GM21529 (cell line): ENCODE data around the gene SEC61B.
"Not testable (repeated sequence)": the region's sequence is repeated elsewhere in the genome, so short reads cannot be mapped to it uniquely, and the experiment has no call there.

ENCODE experiments used
- ATAC-seq: cut with Tn5 transposase; IDR thresholded peaks from one replicate; pipeline ENCODE4 v1.9.1; 2021; ENCODE audit not compliant: unreplicated experiment

Gene SEC61B

DNA sequence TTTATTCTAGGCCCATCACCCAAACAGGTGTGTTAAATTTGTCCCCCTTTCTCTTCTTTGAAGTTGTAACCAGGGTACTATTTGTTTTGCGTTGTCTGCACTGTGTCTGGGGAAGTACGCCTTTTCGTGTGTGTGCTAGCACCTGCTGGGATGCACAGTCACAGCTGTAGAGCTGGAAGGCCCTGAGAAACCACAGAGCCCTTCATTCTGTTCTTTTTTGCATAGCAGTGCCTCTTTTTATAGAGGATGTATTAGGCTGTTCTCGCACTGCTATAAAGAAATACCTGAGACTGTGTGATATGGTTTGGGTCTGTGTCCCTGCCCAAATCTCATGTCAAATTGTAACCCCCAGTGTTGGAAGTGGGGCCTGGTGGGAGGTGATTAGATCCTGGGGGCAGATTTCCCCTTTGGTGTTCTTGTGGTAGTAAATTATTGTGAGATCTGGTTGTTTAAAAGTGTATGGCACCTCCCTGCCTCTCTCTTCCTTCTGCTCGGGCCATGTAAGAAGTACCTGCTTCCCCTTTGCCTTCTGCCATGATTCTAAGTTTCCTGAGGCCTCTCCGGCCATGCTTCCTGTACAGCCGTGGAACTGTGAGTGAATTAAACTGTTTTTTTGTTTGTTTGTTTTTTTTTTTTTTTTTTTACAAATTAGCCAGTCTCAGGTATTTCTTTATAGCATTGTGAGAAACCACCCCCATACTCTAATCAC is 14.0 kb downstream of the SEC61B start:
- peak; percentile 95 for ATAC-seq

DNA sequence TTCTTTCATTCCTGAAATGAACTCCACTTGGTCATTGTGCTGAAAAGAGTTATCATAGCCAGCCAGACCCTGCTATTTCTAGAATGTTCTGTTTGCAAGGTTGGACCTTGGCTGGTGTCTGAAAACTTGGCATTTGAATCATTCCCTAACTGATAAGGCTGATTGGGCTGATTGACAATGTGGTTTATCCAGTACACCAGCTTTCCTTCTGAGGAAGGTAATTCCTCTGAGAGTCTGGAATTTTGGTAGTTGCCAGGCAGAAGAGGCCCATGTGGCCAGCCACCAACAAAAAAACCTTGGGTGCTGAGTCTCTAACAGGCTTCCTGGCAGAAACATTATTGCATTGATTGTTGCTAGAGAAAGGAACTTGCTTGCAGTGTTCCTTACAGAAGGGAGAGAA is 15.3 kb downstream of the SEC61B start:
- ATAC-seq: no peak

DNA sequence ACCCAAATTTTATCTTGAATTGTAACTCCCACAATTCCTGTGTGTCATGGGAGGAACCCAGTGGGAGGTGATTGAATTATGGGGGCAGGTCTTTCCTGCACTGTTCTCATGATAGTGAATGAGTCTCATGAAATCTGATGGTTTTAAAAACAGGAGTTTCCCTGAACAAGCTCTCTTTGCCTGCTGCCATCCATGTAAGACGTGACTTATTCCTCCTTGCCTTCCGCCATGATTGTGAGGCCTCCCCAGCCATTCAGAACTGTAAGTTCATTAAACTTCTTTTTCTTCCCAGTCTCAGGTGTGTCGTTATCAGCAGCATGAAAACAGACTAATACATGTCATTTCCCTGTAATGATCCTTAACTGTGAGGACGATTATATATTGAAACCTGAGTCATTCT is 15.8 kb downstream of the SEC61B start:
- ATAC-seq: not testable (repeated sequence)

DNA sequence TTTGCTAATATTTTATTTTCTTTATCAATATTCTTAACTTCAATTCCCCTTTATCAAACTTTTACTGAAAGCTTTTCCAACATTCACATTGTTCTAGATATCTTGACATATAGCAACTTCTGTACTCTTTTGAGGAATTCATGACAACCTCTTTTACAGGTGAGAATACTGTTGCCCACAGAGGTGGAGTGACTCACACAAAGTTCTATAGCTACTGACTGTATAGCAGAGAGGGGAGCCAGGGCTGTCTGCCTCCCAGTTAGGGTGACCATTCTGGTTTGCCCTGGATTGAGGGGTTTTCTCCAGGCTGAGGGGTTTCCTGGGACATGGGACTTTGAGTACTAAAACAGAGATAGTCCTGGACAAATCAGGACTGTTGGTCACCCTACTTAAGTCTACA is 16.2 kb downstream of the SEC61B start:
- no peak for ATAC-seq

DNA sequence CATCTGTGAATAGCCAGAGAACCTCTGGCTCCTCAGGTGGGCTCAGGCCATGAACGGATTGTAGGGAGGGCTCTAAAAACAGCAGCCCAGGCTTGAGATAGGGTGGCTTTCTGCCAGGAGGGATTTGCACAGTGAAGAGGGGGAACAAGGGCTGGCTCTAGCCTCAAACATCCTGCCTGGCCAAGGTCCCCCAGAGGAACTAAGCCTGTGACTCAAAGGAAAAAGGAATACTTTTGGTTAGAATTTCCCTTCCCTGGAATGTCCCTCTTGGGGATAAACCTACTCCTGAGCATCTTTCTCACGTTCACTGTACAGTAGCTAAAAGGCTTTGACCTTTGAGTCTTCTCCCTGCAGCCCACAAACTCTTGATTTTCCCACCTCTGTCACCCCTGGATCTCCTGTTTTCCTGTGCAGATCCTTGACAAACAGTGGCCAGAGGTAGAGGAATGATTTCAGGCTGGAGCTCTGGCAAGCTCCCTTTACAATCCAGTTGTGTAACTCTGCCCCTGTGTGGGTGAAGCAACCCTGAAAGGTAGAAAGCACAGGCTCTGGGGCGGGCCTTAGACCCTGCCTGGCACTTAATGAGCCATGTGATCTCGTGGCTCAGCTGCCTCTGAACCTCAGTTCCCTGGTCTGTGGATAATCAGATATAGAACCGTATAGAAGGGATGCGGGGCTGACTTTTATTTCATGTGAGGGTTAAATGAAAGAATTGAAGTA is 17.4 kb downstream of the SEC61B start:
- ATAC-seq: no peak

DNA sequence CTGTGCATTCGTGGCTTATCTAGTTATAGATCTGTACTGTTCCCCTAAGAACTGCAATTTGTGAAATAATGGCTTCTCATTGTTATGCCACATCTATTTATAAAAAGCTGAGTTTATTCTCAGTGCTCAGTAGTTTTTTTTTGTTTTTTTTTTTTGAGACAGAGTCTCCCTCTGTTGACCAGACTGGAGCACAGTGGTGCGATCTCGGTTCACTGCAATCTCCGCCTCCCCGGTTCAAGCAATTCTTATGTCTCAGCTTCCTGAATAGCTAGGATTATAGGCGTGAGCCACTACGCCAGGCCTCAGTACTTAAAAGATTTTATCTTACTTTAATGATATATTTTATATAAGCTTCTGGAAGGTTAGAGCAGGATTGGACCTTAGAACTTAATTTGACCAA is 19.0 kb downstream of the SEC61B start:
- ATAC-seq: no peak

DNA sequence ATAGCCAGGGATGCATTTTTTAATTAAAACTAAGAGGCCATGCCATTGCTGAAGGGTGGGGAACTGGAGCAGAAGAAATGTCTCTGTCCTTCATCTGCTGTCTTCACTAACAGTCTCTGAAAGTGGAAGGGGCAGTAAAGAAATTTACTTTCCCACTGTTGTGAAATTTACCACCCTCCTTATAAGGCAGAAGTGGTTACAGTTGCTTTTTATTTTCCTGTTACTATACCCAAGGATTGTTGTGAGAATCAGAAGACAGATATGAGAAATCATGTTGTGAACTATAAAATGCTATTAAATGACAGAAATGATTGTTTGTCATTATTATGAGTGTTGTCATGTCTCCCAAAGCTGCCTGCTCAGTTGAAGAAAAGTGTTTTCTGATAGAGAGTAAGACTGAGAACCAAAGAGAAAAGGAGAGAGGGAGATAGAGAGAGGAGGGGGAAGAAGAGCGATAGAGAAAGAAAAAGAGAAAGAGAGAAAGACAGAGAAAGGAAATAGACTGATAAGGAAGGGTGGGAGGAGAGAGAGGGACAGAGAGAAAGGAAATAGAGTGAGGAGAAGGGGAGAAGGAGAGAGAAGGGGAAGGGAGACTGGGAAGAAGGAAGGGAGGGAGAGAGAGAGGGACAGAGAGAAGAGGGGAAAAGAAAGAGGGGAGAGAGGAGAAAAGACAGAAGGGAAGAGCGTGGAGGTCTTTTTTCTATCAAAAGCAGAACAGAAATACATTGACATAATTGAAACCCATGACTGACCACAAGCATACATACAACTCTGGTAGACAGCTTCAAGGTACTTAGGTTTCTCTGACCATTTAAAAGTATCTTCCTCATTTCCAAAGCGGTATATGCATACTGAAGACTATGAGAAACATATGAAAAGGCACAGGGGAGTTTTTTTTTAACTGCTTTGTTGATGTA is 22.5 kb downstream of the SEC61B start:
- ATAC-seq: peak; percentile 98

DNA sequence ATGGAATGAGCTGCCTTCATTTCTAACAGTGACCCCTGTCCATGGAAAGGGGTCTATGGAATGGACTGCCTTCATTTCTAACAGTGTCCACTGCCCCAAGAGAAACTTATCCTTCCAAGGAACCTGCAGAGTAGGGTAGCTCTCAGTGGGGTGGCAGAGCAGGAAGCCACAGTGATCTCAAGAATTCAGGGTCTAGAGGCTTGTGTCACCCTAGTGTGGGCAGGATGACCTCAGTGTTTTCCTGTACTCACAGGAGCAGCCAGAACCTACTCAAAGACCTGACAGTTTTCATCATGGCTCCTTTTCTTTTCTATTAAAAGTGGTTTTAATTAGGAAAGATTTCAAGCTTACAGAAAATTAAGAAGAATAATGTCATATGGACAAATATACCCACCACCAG is 27.5 kb downstream of the SEC61B start:
- no peak for ATAC-seq

DNA sequence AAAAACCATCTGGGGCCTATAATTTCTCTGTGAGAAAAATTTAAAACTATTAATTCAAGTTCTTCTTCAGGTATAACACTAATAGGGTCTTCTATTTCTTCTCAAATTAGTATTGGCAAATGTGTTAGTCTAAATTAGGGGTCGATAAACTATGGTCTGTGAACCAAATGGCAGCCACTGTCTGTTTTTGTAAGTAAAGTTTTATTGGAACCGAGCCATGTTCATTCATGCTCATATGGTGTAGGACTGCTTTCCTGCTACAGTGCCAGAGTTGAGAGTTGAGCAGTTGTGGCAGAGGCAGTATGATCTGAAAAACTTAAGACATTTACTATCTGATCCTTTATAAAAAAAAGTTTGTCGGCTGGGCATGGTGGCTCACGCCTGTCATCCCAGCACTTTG is 29.1 kb downstream of the SEC61B start:
- no peak for ATAC-seq

DNA sequence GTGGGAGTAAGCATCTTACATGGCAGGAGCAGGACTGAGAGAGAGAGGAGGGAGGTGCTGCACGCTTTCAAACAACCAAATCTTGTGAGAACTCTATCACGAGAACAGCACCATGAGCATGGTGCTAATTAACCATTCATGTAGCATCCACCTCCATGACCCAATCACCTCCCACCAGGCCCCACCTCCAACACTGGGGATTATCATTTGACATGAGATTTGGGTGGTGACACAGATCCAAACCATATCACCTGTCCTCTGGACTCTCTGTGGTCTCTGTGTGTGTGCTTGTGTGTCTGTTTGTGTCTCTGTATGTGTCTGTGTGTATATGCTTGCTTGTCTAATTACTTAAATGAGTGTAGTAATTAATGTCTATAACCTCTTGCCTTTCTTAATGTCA is 31.1 kb downstream of the SEC61B start:
- ATAC-seq: peak; percentile 27

DNA sequence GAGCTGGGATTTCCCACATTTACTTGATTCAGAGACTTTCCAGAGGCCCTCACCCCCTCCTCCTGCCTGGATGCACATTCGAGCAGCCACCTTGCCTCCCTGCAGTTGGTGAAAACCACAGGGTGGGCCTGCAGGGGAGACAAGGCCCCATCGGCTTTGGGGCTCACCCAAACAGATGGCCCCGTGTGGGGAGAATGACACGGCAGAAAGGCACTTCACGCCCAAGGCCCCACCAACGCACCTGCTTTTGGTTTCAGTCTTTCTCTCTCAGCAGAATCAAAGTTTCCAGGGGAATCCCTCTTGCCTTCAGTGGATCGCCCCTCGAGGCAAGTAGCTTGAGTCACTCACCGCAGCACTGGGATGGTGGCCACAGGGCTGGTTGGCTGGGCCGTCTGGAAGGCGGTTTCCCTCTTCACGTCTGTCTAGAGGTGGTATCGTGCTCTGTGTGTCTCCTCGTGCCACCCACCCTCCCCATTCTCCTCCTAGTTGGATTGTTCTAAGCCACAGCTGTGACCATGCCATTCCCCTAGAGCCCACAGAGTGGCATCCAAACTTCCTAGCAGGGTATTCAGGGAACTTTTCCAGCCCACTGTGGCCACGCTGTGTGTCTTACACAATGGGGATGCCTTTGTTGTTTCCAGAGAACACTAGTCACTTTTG is 31.8 kb downstream of the SEC61B start:
- peak; percentile 90 for ATAC-seq

DNA sequence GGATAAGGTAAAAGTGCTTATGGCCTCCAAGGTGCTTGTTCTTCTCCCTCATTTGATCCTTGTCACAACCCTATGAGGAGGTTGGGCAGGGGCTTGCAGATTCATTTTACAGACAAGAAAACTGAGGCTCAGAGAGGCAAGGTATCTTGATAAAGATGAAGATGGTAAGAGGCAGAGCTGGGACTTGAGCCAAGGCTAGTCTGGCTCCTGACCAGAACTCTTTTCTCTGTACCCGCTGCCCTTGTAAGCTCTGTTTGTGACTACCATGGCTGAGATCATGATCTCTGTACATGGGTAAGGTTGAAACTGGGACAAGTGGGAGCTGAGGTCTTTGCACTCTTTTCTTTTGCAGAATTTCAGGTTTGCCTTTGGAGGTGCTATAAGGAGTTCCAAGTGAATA is 33.6 kb downstream of the SEC61B start:
- ATAC-seq: no peak

DNA sequence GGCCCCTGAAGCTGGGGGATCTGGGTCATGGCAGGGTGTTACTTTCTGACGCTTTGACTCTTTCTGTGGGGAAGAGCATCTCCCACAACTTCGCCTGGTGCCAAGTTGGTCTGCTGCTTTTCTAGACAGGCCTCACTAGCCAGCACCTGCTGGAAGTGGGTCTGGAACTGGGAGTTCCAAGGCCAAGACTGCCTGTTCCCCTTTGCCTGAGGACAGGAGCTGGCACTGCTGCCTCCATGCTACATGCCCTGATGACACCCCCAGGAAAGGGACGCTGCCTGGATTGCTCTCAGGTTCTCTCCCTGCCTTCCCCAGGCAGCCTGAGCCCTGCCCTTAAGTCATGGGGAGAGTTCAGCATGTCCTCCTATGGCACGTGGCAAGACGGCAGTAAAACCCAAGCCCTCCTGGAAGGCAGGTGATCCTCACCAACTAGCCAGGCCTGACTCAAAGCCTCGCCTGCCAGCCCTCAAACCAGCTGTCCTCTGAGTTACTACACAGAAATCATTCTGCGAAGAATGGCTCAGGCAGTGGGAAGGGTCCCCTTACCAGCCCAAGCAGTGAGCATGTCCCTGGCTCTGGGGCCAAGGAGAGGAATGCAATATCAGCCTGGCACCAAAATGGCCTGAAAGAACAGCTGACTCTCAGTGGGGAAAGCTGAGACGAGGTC is 35.8 kb downstream of the SEC61B start:
- no peak for ATAC-seq

DNA sequence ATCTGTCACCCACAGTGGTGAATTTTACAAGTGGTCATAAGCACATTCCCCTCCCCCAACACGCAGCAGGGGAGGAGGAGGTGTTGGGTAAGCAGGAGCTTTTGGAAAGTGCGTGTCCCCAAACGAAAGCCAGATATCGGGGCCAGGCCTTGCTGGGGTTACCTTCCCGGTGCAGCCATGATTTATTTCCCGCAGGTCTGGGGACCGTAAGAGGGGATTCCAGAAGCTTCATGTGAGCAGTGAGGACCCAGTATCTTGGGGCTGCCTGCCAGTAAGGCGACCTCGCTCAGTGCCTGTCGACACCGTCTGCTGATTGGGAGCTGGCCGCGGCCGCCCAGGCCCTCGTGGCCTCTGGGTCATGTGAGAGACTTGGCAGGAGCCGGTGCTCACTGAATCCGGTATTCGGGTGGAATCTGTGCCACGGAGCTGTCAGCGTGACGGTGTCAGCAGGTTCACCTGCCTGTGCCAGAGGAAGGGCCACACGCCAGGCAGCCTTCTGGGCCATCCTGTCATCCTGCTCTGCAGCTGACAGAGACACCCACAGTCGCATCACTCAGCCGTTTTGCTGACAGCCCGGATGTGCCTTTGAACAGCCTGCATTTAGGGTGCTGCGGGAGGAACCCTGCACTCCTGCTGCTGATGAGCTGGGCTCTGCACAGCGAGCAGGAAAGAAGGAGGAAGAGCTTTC is 37.3 kb downstream of the SEC61B start:
- ATAC-seq: peak; percentile 36

DNA sequence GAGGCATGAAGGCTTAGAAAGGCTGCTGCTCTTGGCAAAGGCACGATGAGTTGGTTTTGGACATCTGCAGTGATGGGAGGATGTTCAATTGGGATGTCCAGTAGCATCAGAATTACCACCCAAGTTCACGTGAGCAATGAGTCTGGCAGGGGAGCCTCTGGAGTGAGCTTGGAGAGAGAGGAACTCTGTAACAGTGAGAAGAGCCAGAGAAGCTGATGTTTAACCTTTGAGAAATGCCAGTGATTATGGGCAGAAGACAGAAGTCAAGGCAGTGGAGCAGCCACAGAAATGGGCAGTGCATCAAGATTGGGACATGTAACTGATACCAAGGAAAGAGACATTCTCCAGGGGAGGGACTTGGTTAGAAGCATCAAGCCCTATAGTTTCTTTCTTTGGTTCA is 39.8 kb downstream of the SEC61B start:
- no peak for ATAC-seq

DNA sequence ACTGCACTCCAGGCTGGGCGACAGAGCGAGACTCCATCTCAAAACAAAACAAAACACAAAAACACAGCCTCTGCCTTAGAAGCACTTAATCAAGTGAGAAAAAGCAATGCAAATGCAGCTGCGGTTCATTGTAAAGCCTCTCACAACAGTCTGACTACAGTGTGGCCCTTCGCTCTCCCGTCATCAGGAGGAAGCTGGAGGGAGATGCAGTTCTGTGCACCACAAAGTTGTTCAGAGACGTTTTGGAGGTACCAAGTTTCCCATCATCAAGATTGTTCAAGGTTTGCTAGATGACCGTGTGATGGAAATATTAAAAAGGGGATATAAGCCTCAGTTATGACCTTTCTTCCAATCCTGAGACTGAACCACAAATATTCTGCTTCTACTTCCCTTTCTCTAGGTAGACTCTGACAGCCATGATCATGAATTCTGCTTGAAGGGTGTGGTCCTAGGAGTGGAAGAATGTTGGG is 40.9 kb downstream of the SEC61B start:
- ATAC-seq: peak; percentile 62

DNA sequence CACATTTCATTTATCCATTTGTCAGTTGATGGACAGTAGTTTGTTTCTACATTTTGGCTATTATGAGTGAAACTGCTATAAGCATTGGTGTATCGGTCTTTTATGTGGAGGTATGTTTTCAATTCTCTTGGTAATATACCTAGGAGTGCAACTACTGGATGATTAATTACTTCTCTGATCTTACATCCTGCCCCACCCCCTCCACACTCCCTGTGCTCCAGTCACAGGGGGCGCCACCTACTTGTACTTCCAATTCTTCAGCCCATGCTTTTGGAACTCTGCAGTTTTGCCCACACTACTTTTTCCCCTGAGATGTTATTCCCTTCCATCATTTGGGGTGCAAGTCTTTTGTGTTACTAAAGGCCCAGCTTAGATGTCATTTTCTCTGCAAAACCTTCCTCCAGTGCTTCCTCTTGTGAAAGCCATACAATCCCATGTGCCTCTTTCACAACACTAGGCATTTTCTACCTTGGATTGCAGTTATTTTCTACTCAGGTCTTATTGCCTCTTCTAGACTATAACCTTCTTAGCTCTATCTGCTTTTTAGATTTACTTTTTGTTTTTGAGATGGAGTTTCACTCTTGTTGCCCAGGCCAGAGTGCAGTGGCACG is 42.1 kb downstream of the SEC61B start:
- ATAC-seq: no peak

DNA sequence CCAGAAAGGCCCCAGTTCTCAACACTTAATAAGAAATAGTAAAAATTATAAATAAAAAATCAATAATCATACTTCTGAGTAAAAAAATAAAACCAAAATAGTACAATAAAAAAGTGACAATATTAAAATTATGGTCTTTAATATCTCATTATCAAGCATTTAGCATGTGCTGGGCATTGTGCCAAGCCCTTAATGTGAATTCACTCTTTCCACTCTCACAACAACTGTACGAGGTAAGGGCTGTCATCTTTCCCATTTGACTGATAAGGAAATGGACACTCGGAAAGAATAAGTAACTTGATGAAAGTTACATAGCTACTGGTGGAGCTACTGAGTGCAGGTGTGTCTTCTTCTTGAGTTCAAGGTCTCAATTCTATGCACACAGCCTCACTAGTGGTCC is 43.6 kb downstream of the SEC61B start:
- no peak for ATAC-seq

DNA sequence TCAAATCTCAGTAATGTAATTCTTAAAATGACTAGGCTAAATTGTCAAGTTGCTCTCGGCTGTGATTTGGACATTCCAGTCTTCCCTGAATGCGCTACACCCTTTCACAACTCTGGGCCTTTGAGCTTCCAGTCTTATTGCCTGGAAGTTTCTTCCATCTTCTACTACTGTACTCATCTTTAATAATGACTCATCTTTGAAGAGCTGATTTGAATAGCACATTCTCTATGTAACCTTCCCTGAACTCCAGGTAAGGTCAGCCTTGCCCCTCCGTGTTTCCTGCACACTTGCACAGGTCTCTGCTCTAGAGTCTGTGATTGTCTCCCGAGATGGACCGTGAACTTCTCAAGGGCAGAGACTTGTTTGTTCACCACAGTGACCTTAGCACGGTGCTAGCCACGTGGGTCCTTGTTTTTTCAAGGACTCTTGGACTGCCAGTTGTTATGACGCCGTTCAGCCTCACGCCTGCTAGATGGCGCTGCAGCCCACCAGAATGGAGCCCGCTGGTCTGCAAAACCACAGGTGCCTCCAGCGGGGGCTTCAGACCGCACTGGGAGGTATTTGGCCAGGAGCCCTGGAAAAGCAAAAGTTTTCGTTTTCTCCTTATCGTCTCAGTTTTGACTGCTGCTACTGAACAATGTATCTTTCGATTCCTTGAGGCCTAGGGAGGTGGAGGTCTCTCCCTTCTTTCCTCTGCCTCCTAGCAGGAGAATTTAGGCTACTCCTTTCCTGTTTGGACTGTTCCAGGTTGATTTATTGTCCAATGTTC is 44.4 kb downstream of the SEC61B start:
- peak; percentile 51 for ATAC-seq
